ENCODE measurements around the gene AFF3.

Gene AFF3

GRCh38 chr2:99921903-99922302 lies 220.5 kb downstream of the AFF3 start:
- no peak for ATAC-seq
- no peak for TF ChIP-seq PATZ1 (CRISPR knock-in tag; IDR thresholded peaks at IDR 0.05; ENCODE audit: borderline replicate concordance)
- TF ChIP-seq ZFP30 (CRISPR knock-in tag; IDR thresholded peaks at IDR 0.05), result no peak
- TF ChIP-seq CSRNP3 (CRISPR knock-in tag; IDR thresholded peaks at IDR 0.05), result no peak
- TF ChIP-seq ZNF70 (CRISPR knock-in tag; IDR thresholded peaks at IDR 0.05), result no peak
- no peak for TF ChIP-seq GLIS3 (CRISPR knock-in tag; IDR thresholded peaks at IDR 0.05)
- TF ChIP-seq CSDC2 (CRISPR knock-in tag; IDR thresholded peaks at IDR 0.05), result no peak
- no peak for TF ChIP-seq RARB (CRISPR knock-in tag; IDR thresholded peaks at IDR 0.05)
- TF ChIP-seq TCF4 (CRISPR knock-in tag; IDR thresholded peaks at IDR 0.05; ENCODE audit: borderline replicate concordance), result no peak
- TF ChIP-seq TOX (CRISPR knock-in tag; IDR thresholded peaks at IDR 0.05; ENCODE audit: borderline replicate concordance), result no peak
- no peak for TF ChIP-seq ZNF565 (CRISPR knock-in tag; conservative IDR thresholded peaks at IDR 0.05; ENCODE audit: low read depth)
- no peak for TF ChIP-seq ZC3H10 (CRISPR knock-in tag; IDR thresholded peaks at IDR 0.05)
- TF ChIP-seq CREB5 (CRISPR knock-in tag; IDR thresholded peaks at IDR 0.05; ENCODE audit: low read depth), result no peak

- TF ChIP-seq ESRRG (CRISPR knock-in tag; IDR thresholded peaks at IDR 0.05) (no peak), BACH2 (CRISPR knock-in tag; IDR thresholded peaks at IDR 0.05; ENCODE audit: borderline replicate concordance) (no peak), RARB (CRISPR knock-in tag; IDR thresholded peaks at IDR 0.05) (no peak), ISL1 (CRISPR knock-in tag; IDR thresholded peaks at IDR 0.05) (no peak), TSHZ2 (CRISPR knock-in tag; IDR thresholded peaks at IDR 0.05) (no peak), ZFP3 (CRISPR knock-in tag; IDR thresholded peaks at IDR 0.05) (no peak)
- ATAC-seq, result no peak
Observed at GRCh38 chr2:99918389-99918788, 224.0 kb downstream of the AFF3 start.

GRCh38 chr2:99915108-99915675 lies 227.2 kb downstream of the AFF3 start:
- ATAC-seq, result no peak
- TF ChIP-seq ZNF70 (CRISPR knock-in tag; IDR thresholded peaks at IDR 0.05), result no peak
- TF ChIP-seq BACH2 (CRISPR knock-in tag; IDR thresholded peaks at IDR 0.05; ENCODE audit: borderline replicate concordance), result no peak
- no peak for TF ChIP-seq PATZ1 (CRISPR knock-in tag; IDR thresholded peaks at IDR 0.05; ENCODE audit: borderline replicate concordance)
- no peak for TF ChIP-seq RARB (CRISPR knock-in tag; IDR thresholded peaks at IDR 0.05)
- no peak for TF ChIP-seq POU6F1 (CRISPR knock-in tag; IDR thresholded peaks at IDR 0.05; ENCODE audit: borderline replicate concordance, low read depth)
- TF ChIP-seq GLIS3 (CRISPR knock-in tag; IDR thresholded peaks at IDR 0.05), result no peak
- TF ChIP-seq PPARA (CRISPR knock-in tag; IDR thresholded peaks at IDR 0.05; ENCODE audit: borderline replicate concordance), result no peak
- TF ChIP-seq ZNF8 (CRISPR knock-in tag; IDR thresholded peaks at IDR 0.05), result no peak
- no peak for TF ChIP-seq ZFP30 (CRISPR knock-in tag; IDR thresholded peaks at IDR 0.05)

All from SK-N-SH treated with all-trans-retinoic acid at 6 μM for 48 hours (cell line).